Astrocyte (in vitro differentiated cells and primary cell): ENCODE measurements around the gene SCARF1.

ENCODE experiments used
- EZH2 ChIP-seq: IDR thresholded peaks from 2 replicates; pipeline ENCODE4 v1.6.1; 2012; ENCODE audit warnings: mild to moderate bottlenecking, low read length, inconsistent platforms; ENCODE audit not compliant: insufficient read depth
- TF ChIP-seq, protein P1 (sequence below): IDR thresholded peaks from 2 replicates; pipeline ENCODE4 v1.5.1; 2011; ENCODE audit warnings: low read depth, mild to moderate bottlenecking, inconsistent platforms, low read length, moderate library complexity; ENCODE audit not compliant: insufficient read depth

DNA sequence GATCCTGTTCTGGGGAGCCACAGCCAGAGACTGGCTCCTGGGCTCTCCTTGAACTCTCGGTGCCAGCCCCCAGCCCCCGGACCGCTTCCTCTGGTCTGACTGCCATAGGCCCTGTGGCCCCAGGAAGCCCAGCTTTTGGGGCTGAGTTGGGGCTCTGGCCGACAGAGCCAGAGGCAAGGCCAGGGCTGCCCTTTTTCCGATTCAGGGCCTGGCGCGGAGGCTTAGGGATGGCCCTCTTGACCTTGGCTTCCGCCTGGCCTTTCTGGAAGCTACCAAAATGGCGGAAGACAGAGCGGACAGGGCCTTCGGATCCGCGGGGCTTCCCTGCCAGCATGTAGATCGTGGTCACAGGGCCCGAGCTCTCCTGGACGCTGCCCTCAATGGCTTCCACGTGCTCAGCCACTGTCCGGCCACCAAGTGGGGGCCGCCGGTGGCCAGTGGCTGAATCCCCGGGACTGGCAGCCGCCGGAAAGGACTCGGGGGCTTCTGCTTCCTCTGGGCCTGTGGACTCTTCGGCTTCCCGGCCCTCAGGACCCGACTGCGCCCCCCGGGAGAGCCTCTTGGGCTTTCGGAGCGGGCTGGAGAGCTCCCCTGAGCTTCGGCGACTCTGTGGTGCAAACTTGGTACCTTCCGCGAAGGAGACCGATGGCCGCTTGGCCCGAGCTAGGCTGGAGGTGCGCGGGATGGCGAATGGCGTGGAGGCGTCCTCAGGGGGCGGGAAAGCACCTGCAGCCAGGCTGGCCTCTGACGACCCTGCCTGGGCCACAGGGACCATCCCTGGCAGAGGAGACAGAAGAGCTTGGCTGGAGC lies 10.5 kb downstream of the SCARF1 start:
- TF ChIP-seq EZH2: no peak
- TF ChIP-seq, protein P1, sequence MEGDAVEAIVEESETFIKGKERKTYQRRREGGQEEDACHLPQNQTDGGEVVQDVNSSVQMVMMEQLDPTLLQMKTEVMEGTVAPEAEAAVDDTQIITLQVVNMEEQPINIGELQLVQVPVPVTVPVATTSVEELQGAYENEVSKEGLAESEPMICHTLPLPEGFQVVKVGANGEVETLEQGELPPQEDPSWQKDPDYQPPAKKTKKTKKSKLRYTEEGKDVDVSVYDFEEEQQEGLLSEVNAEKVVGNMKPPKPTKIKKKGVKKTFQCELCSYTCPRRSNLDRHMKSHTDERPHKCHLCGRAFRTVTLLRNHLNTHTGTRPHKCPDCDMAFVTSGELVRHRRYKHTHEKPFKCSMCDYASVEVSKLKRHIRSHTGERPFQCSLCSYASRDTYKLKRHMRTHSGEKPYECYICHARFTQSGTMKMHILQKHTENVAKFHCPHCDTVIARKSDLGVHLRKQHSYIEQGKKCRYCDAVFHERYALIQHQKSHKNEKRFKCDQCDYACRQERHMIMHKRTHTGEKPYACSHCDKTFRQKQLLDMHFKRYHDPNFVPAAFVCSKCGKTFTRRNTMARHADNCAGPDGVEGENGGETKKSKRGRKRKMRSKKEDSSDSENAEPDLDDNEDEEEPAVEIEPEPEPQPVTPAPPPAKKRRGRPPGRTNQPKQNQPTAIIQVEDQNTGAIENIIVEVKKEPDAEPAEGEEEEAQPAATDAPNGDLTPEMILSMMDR: no peak
